Ishikawa (cell line): ENCODE data around the gene TRPC6.

Experiments used
- CEBPB ChIP-seq: IDR thresholded peaks from 2 replicates; pipeline ENCODE4 v1.6.1; 2012
- CREB1 ChIP-seq: IDR thresholded peaks from 2 replicates; pipeline ENCODE4 v1.6.1; 2012; ENCODE audit warnings: low read depth
- EGR1 ChIP-seq: IDR thresholded peaks from 2 replicates; pipeline ENCODE4 v1.6.1; 2012
- EP300 ChIP-seq: IDR thresholded peaks from 2 replicates; pipeline ENCODE4 v1.6.1; 2012; ENCODE audit warnings: borderline replicate concordance
- FOXM1 ChIP-seq: IDR thresholded peaks from 2 replicates; pipeline ENCODE4 v1.6.1; 2012; ENCODE audit warnings: low read depth, borderline replicate concordance
- NFIC ChIP-seq: IDR thresholded peaks from 2 replicates; pipeline ENCODE4 v1.6.1; 2012
- RAD21 ChIP-seq: IDR thresholded peaks from 2 replicates; pipeline ENCODE4 v1.6.1; 2012; ENCODE audit warnings: low read depth
- TAF1 ChIP-seq: IDR thresholded peaks from 2 replicates; pipeline ENCODE4 v1.6.1; 2012; ENCODE audit warnings: low read depth, mild to moderate bottlenecking
- TCF12 ChIP-seq: IDR thresholded peaks from 2 replicates; pipeline ENCODE4 v1.6.1; 2012; ENCODE audit warnings: low read depth
- TEAD4 ChIP-seq: IDR thresholded peaks from 2 replicates; pipeline ENCODE4 v1.6.1; 2012
- YY1 ChIP-seq: IDR thresholded peaks from 2 replicates; pipeline ENCODE4 v1.6.1; 2012; ENCODE audit warnings: low read depth
- ZBTB7A ChIP-seq: IDR thresholded peaks from 2 replicates; pipeline ENCODE4 v1.6.1; 2012; ENCODE audit warnings: low read depth
- TF ChIP-seq, protein P1 (sequence below): IDR thresholded peaks from 2 replicates; pipeline ENCODE4 v1.6.1; 2012
- TF ChIP-seq, protein P2 (sequence below): IDR thresholded peaks from 2 replicates; pipeline ENCODE4 v1.6.1; 2012; ENCODE audit warnings: low read depth, mild to moderate bottlenecking
- TF ChIP-seq, protein P3 (sequence below): IDR thresholded peaks from 2 replicates; pipeline ENCODE4 v1.6.1; 2012

Gene TRPC6

DNA sequence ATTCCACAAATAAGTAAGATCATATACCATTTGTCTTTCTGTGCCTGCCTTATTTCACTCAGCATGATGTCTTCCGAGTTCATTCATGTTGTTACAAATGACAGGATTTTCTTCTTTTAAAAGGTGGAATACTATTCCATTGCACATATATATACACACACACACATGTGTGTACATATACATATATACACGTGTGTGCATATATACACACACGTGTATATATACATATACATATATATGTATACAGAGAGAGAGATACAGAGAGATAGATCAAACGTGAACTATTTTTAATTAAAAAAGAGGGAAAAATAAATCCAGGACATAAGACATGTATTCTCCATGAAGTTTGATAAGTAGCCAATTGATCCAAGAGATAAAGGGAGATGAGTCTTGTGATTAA, 108.1 kb downstream of the TRPC6 start:
- TF ChIP-seq, protein P1, sequence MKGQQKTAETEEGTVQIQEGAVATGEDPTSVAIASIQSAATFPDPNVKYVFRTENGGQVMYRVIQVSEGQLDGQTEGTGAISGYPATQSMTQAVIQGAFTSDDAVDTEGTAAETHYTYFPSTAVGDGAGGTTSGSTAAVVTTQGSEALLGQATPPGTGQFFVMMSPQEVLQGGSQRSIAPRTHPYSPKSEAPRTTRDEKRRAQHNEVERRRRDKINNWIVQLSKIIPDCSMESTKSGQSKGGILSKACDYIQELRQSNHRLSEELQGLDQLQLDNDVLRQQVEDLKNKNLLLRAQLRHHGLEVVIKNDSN = no peak
- TF ChIP-seq CEBPB (no peak), RAD21 (no peak), TCF12 (no peak), YY1 (no peak), EGR1 (no peak), NFIC (no peak), EP300 (no peak), ZBTB7A (no peak), TAF1 (no peak), FOXM1 (no peak), TEAD4 (no peak)
- TF ChIP-seq, protein P2, sequence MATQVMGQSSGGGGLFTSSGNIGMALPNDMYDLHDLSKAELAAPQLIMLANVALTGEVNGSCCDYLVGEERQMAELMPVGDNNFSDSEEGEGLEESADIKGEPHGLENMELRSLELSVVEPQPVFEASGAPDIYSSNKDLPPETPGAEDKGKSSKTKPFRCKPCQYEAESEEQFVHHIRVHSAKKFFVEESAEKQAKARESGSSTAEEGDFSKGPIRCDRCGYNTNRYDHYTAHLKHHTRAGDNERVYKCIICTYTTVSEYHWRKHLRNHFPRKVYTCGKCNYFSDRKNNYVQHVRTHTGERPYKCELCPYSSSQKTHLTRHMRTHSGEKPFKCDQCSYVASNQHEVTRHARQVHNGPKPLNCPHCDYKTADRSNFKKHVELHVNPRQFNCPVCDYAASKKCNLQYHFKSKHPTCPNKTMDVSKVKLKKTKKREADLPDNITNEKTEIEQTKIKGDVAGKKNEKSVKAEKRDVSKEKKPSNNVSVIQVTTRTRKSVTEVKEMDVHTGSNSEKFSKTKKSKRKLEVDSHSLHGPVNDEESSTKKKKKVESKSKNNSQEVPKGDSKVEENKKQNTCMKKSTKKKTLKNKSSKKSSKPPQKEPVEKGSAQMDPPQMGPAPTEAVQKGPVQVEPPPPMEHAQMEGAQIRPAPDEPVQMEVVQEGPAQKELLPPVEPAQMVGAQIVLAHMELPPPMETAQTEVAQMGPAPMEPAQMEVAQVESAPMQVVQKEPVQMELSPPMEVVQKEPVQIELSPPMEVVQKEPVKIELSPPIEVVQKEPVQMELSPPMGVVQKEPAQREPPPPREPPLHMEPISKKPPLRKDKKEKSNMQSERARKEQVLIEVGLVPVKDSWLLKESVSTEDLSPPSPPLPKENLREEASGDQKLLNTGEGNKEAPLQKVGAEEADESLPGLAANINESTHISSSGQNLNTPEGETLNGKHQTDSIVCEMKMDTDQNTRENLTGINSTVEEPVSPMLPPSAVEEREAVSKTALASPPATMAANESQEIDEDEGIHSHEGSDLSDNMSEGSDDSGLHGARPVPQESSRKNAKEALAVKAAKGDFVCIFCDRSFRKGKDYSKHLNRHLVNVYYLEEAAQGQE = no peak
- TF ChIP-seq, protein P3, sequence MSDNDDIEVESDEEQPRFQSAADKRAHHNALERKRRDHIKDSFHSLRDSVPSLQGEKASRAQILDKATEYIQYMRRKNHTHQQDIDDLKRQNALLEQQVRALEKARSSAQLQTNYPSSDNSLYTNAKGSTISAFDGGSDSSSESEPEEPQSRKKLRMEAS = no peak

- TF ChIP-seq FOXM1 = no peak
- TF ChIP-seq, protein P2 = no peak
- no peak for TF ChIP-seq YY1
- TF ChIP-seq TEAD4 = no peak
- TF ChIP-seq, protein P3 = no peak
- no peak for TF ChIP-seq ZBTB7A
- TF ChIP-seq, protein P1 = no peak
- no peak for TF ChIP-seq TAF1
- no peak for TF ChIP-seq NFIC
- no peak for TF ChIP-seq RAD21
- no peak for TF ChIP-seq CREB1
- no peak for TF ChIP-seq TCF12
- no peak for TF ChIP-seq EGR1
- no peak for TF ChIP-seq EP300
- TF ChIP-seq CEBPB = no peak
Measured at GRCh38 chr11:101474666-101475065, 109.1 kb downstream of the TRPC6 start.

- TF ChIP-seq EGR1 (no peak), EP300 (no peak)
Measured at GRCh38 chr11:101470881-101471520, 112.8 kb downstream of the TRPC6 start.

DNA sequence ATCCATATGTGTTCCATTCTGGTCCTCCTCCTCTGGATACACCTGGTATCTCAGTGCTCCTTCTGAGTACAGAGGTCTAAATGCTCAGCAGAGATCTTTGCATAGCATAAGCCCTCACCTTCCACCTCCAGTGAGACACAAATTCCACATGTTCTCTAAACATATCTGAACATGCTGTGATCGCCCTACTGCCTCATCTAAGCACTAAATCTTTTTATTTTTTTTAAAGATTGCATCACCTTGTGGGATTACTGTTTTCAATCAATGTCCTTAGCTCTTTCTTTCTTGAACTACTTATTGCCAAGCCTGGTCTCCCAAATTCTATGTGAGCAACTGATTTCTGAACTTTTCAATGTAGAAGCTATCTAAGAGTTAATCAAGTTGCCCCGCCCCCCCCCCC, 113.4 kb downstream of the TRPC6 start:
- TF ChIP-seq YY1 (no peak), CEBPB (peak; percentile 62)

- TF ChIP-seq RAD21 = no peak
- no peak for TF ChIP-seq TEAD4
- no peak for TF ChIP-seq EGR1
- no peak for TF ChIP-seq CEBPB
- TF ChIP-seq YY1 = no peak
- no peak for TF ChIP-seq EP300
- TF ChIP-seq TCF12 = no peak
- TF ChIP-seq ZBTB7A = no peak
- TF ChIP-seq, protein P2 = no peak
- TF ChIP-seq, protein P3 = no peak
- TF ChIP-seq TAF1 = no peak
- TF ChIP-seq FOXM1 = no peak
- TF ChIP-seq NFIC = no peak
- no peak for TF ChIP-seq CREB1
Measured at GRCh38 chr11:101466352-101466751, 117.5 kb downstream of the TRPC6 start.
